CD14-positive monocyte (primary cell): Measurements from ENCODE around the gene KCNV2. TPM values are rescaled to one million over a fixed set of nuclear protein-coding genes. Genes with fewer than 3 reads are reported as not detected.

Experiments
- DNase-seq, 3 donors: peaks; one replicate each; pipeline ENCODE4 v3.0.0-alpha.2; 2011 to 2022
- H2AFZ ChIP-seq: 2 replicates; pipeline ENCODE4 v1.6.0; 2012; ENCODE audit warnings: mild to moderate bottlenecking, low read depth, low read length, inconsistent platforms; ENCODE audit not compliant: insufficient read depth, poor library complexity, severe bottlenecking
- H3K27ac ChIP-seq, 2 donors: 1 replicate in 1 of 2; 2 replicates in 1 of 2; pipeline ENCODE4 v1.5.1; 2012 to 2013; ENCODE audit warnings: low read length in 2 of 2, control low read depth in 1 of 2, inconsistent platforms in 1 of 2, low read depth in 1 of 2, mild to moderate bottlenecking in 1 of 2
- H3K27me3 ChIP-seq, 2 donors: one replicate each; pipeline versions ENCODE4 v1.6.0 to v1.6.1; 2011 to 2013; ENCODE audit warnings: low read length in 2 of 2; ENCODE audit not compliant: control insufficient read depth in 2 of 2, insufficient read depth in 2 of 2
- H3K36me3 ChIP-seq, 2 donors: replicated peaks in 1 of 2; 1 replicate in 1 of 2; 2 replicates in 1 of 2; pipeline versions ENCODE4 v1.5.1 to v1.6.1; 2012 to 2013; ENCODE audit warnings: low read length in 2 of 2, control low read depth in 1 of 2, inconsistent platforms in 1 of 2, mild to moderate bottlenecking in 1 of 2; ENCODE audit not compliant: insufficient read depth in 2 of 2, control insufficient read depth in 1 of 2
- H3K4me1 ChIP-seq, 2 donors: 1 replicate in 1 of 2; 2 replicates in 1 of 2; pipeline versions ENCODE4 v1.5.1 to v1.6.1; 2012 to 2013; ENCODE audit warnings: low read length in 2 of 2, control low read depth in 1 of 2, inconsistent platforms in 1 of 2, mild to moderate bottlenecking in 1 of 2, moderate library complexity in 1 of 2; ENCODE audit not compliant: insufficient read depth in 2 of 2, control insufficient read depth in 1 of 2
- H3K4me2 ChIP-seq: replicated peaks from 2 replicates; pipeline ENCODE3; 2012; ENCODE audit warnings: low read length, moderate library complexity, mild to moderate bottlenecking; ENCODE audit not compliant: poor library complexity, severe bottlenecking; ENCODE audit errors: extremely low read depth
- H3K4me3 ChIP-seq, 3 experiments: fragments of 200-600 bp in 1 of 3; sonication (generic) in 1 of 3; replicated peaks in 1 of 3; 1 replicate in 2 of 3; 2 replicates in 1 of 3; pipeline ENCODE4 v1.5.1; 2011 to 2013; ENCODE audit warnings: low read length in 3 of 3, mild to moderate bottlenecking in 3 of 3, control low read depth in 2 of 3, low read depth in 2 of 3, inconsistent platforms in 1 of 3, moderate library complexity in 1 of 3
- H3K79me2 ChIP-seq: 2 replicates; pipeline ENCODE4 v1.6.0; 2012; ENCODE audit warnings: mild to moderate bottlenecking, control low read depth, inconsistent platforms, low read length, moderate library complexity; ENCODE audit not compliant: insufficient read depth
- H3K9ac ChIP-seq: 2 replicates; pipeline ENCODE4 v1.6.0; 2017; ENCODE audit warnings: low read length, mild to moderate bottlenecking; ENCODE audit not compliant: insufficient read depth, poor library complexity, severe bottlenecking
- H3K9me3 ChIP-seq, 2 donors: replicated peaks in 1 of 2; 1 replicate in 1 of 2; 2 replicates in 1 of 2; pipeline versions ENCODE4 v1.5.1 to v1.6.1; 2012 to 2013; ENCODE audit warnings: low read length in 2 of 2, control low read depth in 1 of 2; ENCODE audit not compliant: control insufficient read depth in 1 of 2, insufficient read depth in 1 of 2
- H4K20me1 ChIP-seq: 2 replicates; pipeline ENCODE4 v1.6.0; 2012; ENCODE audit warnings: mild to moderate bottlenecking, low read length, control low read depth, moderate library complexity; ENCODE audit not compliant: insufficient read depth
- H3K27ac Mint-ChIP-seq, 7 donors: one replicate each; pipeline ENCODE4 v1.8.0; 2020; ENCODE audit warnings: mild to moderate bottlenecking in 7 of 7, mixed read lengths in 7 of 7, moderate library complexity in 6 of 7, inconsistent platforms in 2 of 7
- H3K27me3 Mint-ChIP-seq, 3 donors: one replicate each; pipeline ENCODE4 v1.8.0; 2021 to 2022; ENCODE audit warnings: low read depth in 3 of 3, mild to moderate bottlenecking in 3 of 3, mixed read lengths in 3 of 3, moderate library complexity in 3 of 3, inconsistent platforms in 1 of 3
- H3K36me3 Mint-ChIP-seq, 2 donors: one replicate each; pipeline ENCODE4 v1.8.0; 2020; ENCODE audit warnings: mixed read lengths in 2 of 2, inconsistent platforms in 1 of 2, mild to moderate bottlenecking in 1 of 2
- H3K4me1 Mint-ChIP-seq: one replicate; pipeline ENCODE4 v1.8.0; 2020; ENCODE audit warnings: mild to moderate bottlenecking, mixed read lengths
- H3K4me3 Mint-ChIP-seq, 2 donors: one replicate each; pipeline ENCODE4 v1.8.0; 2020; ENCODE audit warnings: mild to moderate bottlenecking in 2 of 2, mixed read lengths in 2 of 2, moderate library complexity in 1 of 2
- H3K9me3 Mint-ChIP-seq, 7 donors: one replicate each; pipeline ENCODE4 v1.8.0; 2020 to 2022; ENCODE audit warnings: mixed read lengths in 7 of 7, mild to moderate bottlenecking in 6 of 7, moderate library complexity in 6 of 7, inconsistent platforms in 2 of 7
- WGBS: methylation state at CpG from one replicate; pipeline ENCODE4 v1.1.5; 2013; ENCODE audit warnings: missing lambda C conversion rate; ENCODE audit not compliant: insufficient coverage; 5-methylcytosine and 5-hydroxymethylcytosine counted together
- intact Hi-C, 2 donors: fragments of 100-400 bp; cut with micrococcal nuclease; formaldehyde crosslinking; loops; one replicate each; pipeline versions ENCODE4 v1.15.0 to v1.15.1; 2023
- polyA plus RNA-seq, 3 donors: library from polyadenylated mRNA; depleted of rRNA in 1 of 3; unstranded in 2 of 3; stranded (reverse) in 1 of 3; fragments of 300-500 nt in 2 of 3; fragments of >200 nt in 1 of 3; fragmentation: Illumina TruSeq in 2 of 3; gene quantifications; 1 replicate in 2 of 3; 2 replicates in 1 of 3; pipeline ENCODE4 v1.2.3, GENCODE V29; 2012 to 2021
- TF ChIP-seq, protein P1 (sequence below): fragments of 200-600 bp; IDR thresholded peaks from one replicate; pipeline ENCODE4 v1.8.0; 2022; ENCODE audit warnings: antibody characterized with exemption, mild to moderate bottlenecking

The KCNV2 gene
- polyA plus RNA-seq, 3 donors = not detected

DNA sequence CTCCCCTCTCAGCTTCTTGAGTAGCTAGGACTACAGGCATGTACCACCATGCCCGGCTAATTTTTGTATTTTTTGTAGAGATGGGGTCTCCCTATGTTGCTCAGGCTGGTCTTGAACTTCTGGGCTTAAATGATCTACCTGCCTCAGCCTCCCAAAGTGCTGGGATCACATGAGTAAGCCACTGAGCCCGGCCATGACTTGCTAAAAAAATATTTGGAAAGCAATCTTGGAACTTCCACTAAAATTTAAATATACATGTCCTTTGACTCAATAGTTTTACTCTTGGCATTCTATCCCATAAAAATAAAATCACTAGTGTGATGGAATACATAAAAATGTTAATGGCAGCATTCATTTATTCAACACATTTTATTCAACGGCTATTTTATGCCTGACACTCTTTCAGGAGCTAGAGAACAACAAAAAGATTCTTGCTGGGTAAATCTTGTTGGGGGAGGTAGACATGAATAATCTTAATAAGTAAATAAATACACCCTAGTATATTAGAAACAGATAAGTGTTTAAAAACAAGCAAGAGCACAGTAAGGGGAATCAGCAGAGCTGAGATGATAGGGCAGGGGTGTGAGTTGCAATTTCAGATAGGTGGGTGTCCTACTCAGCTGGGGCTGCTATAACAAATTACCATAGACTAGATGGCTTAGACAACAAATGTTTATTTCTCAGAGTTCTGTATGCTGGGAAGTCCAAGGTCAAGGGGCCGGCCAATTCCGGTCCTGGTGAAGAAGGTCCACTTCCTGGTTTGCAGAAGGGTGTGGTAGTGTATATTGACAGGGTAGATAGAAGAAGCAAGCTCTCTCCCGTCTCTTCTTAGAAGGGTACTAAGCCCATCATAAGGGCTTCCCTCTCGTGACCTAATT is 50.7 kb downstream of the KCNV2 start:
- intact Hi-C loops = no loop called here
- H3K9ac ChIP-seq = no peak overlapping the region
- peaks cover 3 to 33% of the 10 kb centered on the region in 2 donors for H3K36me3 ChIP-seq
- no peak overlapping the region for H3K4me3 ChIP-seq
- peaks cover 29% of the 10 kb centered on the region in 2 donors for H3K36me3 Mint-ChIP-seq
- TF ChIP-seq, protein P1, sequence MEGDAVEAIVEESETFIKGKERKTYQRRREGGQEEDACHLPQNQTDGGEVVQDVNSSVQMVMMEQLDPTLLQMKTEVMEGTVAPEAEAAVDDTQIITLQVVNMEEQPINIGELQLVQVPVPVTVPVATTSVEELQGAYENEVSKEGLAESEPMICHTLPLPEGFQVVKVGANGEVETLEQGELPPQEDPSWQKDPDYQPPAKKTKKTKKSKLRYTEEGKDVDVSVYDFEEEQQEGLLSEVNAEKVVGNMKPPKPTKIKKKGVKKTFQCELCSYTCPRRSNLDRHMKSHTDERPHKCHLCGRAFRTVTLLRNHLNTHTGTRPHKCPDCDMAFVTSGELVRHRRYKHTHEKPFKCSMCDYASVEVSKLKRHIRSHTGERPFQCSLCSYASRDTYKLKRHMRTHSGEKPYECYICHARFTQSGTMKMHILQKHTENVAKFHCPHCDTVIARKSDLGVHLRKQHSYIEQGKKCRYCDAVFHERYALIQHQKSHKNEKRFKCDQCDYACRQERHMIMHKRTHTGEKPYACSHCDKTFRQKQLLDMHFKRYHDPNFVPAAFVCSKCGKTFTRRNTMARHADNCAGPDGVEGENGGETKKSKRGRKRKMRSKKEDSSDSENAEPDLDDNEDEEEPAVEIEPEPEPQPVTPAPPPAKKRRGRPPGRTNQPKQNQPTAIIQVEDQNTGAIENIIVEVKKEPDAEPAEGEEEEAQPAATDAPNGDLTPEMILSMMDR = no peak
- H4K20me1 ChIP-seq = no peaks in the 10 kb centered on the region
- no peaks in the 10 kb centered on the region for H3K27me3 ChIP-seq
- no peak overlapping the region for H3K4me2 ChIP-seq
- H3K4me3 Mint-ChIP-seq = no peak overlapping the region
- DNase-seq = no peak
- WGBS = no CpG with 5 or more reads among the region's 7 CpGs
- peaks cover 3% of the 10 kb centered on the region for H3K4me1 Mint-ChIP-seq
- H3K79me2 ChIP-seq = no peaks in the 10 kb centered on the region
- peaks cover 0 to 2% (median 0%) of the 10 kb centered on the region in 7 donors for H3K9me3 Mint-ChIP-seq
- H3K27me3 Mint-ChIP-seq = no peaks in the 10 kb centered on the region
- no peak overlapping the region for H3K27ac ChIP-seq
- H3K9me3 ChIP-seq = no peaks in the 10 kb centered on the region
- peak overlapping the region in 1 of 7 donors; percentile 6 for H3K27ac Mint-ChIP-seq
- H2AFZ ChIP-seq = no peak overlapping the region
- H3K4me1 ChIP-seq = no peaks in the 10 kb centered on the region

DNA sequence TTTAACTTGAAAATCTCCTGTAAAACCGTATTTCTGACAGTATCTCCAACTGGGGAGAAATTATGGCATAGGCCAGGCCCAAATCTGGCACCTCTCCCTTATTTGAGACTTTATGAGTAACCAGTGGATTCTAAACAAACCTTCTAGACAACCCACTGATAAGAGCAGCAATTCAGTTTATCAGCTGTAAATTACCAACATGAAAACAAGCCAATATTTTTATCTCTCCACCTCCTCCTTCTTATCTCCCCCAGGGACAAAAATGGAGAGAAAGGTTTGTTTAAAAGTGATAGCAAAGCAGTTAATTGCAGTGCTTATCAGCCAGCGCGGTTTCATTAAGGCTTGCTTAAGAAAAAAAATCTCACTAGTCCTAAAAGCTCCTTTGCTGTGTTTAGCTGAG is 53.8 kb downstream of the KCNV2 start:
- H3K4me1 Mint-ChIP-seq = no peaks in the 10 kb centered on the region
- H3K36me3 ChIP-seq = peaks cover 11 to 63% of the 10 kb centered on the region in 2 donors
- no peak overlapping the region for H3K4me2 ChIP-seq
- peaks cover 55 to 57% of the 10 kb centered on the region in 2 donors for H3K36me3 Mint-ChIP-seq
- H2AFZ ChIP-seq = no peak overlapping the region
- no peak overlapping the region for H3K4me3 Mint-ChIP-seq
- H3K27me3 Mint-ChIP-seq = no peaks in the 10 kb centered on the region
- no peaks in the 10 kb centered on the region for H3K4me1 ChIP-seq
- H3K9ac ChIP-seq = no peak overlapping the region
- no peak overlapping the region for H3K27ac Mint-ChIP-seq
- intact Hi-C loops = no loop called here
- no peak for DNase-seq
- TF ChIP-seq, protein P1 = no peak
- no peak overlapping the region for H3K27ac ChIP-seq
- peaks cover 5 to 18% of the 10 kb centered on the region in 2 donors for H3K9me3 ChIP-seq
- H3K27me3 ChIP-seq = no peaks in the 10 kb centered on the region
- WGBS = no CpG with 5 or more reads among the region's 3 CpGs
- H4K20me1 ChIP-seq = no peaks in the 10 kb centered on the region
- no peak overlapping the region for H3K4me3 ChIP-seq
- H3K9me3 Mint-ChIP-seq = peaks cover 15 to 23% (median 20%) of the 10 kb centered on the region in 7 donors
- no peaks in the 10 kb centered on the region for H3K79me2 ChIP-seq
